ENCODE results near the gene BICDL2. TPM values are rescaled to one million over a fixed set of nuclear protein-coding genes. Genes with fewer than 3 reads are reported as not detected.

The BICDL2 gene
- polyA plus RNA-seq, 3 donors = not detected

DNA sequence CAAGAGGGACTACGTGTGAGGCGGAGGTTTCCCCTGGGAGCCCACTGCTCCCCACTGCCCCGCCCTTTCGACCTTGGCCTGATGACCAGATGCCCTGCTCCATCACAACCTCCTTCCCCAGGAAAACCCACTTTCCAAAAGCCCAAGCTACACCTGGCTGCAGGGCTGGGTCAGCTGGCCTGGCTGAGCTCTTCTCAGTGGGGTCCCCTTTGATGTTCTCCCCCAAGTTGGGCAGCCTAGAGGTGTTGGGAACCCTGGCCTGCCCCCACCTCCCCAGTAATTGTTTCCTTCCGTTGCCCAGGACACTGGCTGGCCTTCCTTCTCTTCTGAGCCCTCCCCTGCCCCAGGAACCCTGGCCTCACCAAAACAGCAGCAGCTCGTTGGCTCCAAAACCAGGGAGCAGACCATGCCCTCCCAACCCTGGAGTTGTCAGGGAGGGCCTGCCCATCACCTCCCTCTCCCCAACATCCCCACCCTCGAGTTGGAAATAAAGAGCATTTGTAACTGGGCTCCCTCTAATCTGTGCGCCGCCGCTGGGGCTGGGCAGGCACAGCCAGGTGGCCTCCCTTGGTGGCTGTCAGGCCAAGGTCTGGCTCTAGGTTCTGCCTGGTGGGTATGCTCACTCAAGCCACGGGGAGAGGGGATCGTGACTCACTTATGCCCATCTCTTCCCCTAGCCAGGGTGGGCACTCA is 22.6 kb downstream of the BICDL2 start:
- H3K27ac Mint-ChIP-seq = no peak overlapping the region
- intact Hi-C loops (cut with micrococcal nuclease) = loop anchor here in 1 of 2 donors (2.0 kb wide), 1 partner anchor 13 kb away; no protein-coding TSS in a partner anchor
- no peaks in the 10 kb centered on the region for H3K36me3 Mint-ChIP-seq
- H3K27me3 Mint-ChIP-seq (ENCODE audit: low read depth in 3 of 3) = peaks cover 43 to 64% (median 49%) of the 10 kb centered on the region in 3 donors
- WGBS (ENCODE audit: insufficient coverage) = 94% methylated on average over 8 of the region's 12 CpGs
- no peak for DNase-seq
- H3K9me3 ChIP-seq (replicated peaks in 1 of 2; ENCODE audit: control insufficient read depth in 1 of 2, insufficient read depth in 1 of 2, low read length in 2 of 2) = no peaks in the 10 kb centered on the region
- peaks cover 12 to 20% of the 10 kb centered on the region in 2 donors for H3K4me1 ChIP-seq (ENCODE audit: control insufficient read depth in 1 of 2, insufficient read depth in 2 of 2, low read length in 2 of 2)
- no peak overlapping the region for H3K27ac ChIP-seq (ENCODE audit: low read depth in 1 of 2, low read length in 2 of 2)
- no peaks in the 10 kb centered on the region for H3K36me3 ChIP-seq (replicated peaks in 1 of 2; ENCODE audit: control insufficient read depth in 1 of 2, insufficient read depth in 2 of 2, low read length in 2 of 2)
- TF ChIP-seq CTCF (IDR thresholded peaks at IDR 0.05) = no peak
- no peak overlapping the region for H2AFZ ChIP-seq (ENCODE audit: insufficient read depth, low read depth, low read length, poor library complexity, severe bottlenecking)
- H3K9ac ChIP-seq (ENCODE audit: insufficient read depth, low read length, poor library complexity, severe bottlenecking) = no peak overlapping the region
- H3K4me1 Mint-ChIP-seq = peaks cover 19% of the 10 kb centered on the region
- peak overlapping the region in 1 of 2 donors; percentile 55 for H3K4me3 Mint-ChIP-seq
- H3K79me2 ChIP-seq (ENCODE audit: insufficient read depth, low read length) = no peaks in the 10 kb centered on the region
- no peak overlapping the region for H3K4me2 ChIP-seq (replicated peaks; ENCODE audit: extremely low read depth, low read length, poor library complexity, severe bottlenecking)
- peaks cover 0 to 50% of the 10 kb centered on the region in 2 donors for H3K27me3 ChIP-seq (ENCODE audit: control insufficient read depth in 2 of 2, insufficient read depth in 2 of 2, low read length in 2 of 2)
- peaks cover 0 to 2% (median 0%) of the 10 kb centered on the region in 7 donors for H3K9me3 Mint-ChIP-seq
- H4K20me1 ChIP-seq (ENCODE audit: insufficient read depth, low read length) = no peaks in the 10 kb centered on the region
- H3K4me3 ChIP-seq (replicated peaks in 1 of 3; ENCODE audit: low read depth in 2 of 3, low read length in 3 of 3) = no peak overlapping the region

- no peak overlapping the region for H3K27ac ChIP-seq (ENCODE audit: low read depth in 1 of 2, low read length in 2 of 2)
- peaks cover 18 to 25% of the 10 kb centered on the region in 2 donors for H3K4me1 ChIP-seq (ENCODE audit: control insufficient read depth in 1 of 2, insufficient read depth in 2 of 2, low read length in 2 of 2)
- no peak overlapping the region for H3K4me3 ChIP-seq (replicated peaks in 1 of 3; ENCODE audit: low read depth in 2 of 3, low read length in 3 of 3)
- H3K36me3 ChIP-seq (replicated peaks in 1 of 2; ENCODE audit: control insufficient read depth in 1 of 2, insufficient read depth in 2 of 2, low read length in 2 of 2) = no peaks in the 10 kb centered on the region
- no peak overlapping the region for H3K4me2 ChIP-seq (replicated peaks; ENCODE audit: extremely low read depth, low read length, poor library complexity, severe bottlenecking)
- no peaks in the 10 kb centered on the region for H3K36me3 Mint-ChIP-seq
- H3K79me2 ChIP-seq (ENCODE audit: insufficient read depth, low read length) = no peaks in the 10 kb centered on the region
- H3K27ac Mint-ChIP-seq = no peak overlapping the region
- no peak overlapping the region for H3K4me3 Mint-ChIP-seq
- no peak overlapping the region for H2AFZ ChIP-seq (ENCODE audit: insufficient read depth, low read depth, low read length, poor library complexity, severe bottlenecking)
- WGBS (ENCODE audit: insufficient coverage) = 93% methylated on average over 27 of the region's 27 CpGs
- TF ChIP-seq CTCF (IDR thresholded peaks at IDR 0.05) = no peak
- H3K9ac ChIP-seq (ENCODE audit: insufficient read depth, low read length, poor library complexity, severe bottlenecking) = no peak overlapping the region
- peaks cover 0 to 2% (median 0%) of the 10 kb centered on the region in 7 donors for H3K9me3 Mint-ChIP-seq
- peaks cover 23% of the 10 kb centered on the region for H3K4me1 Mint-ChIP-seq
- no peak for DNase-seq
- no peaks in the 10 kb centered on the region for H3K9me3 ChIP-seq (replicated peaks in 1 of 2; ENCODE audit: control insufficient read depth in 1 of 2, insufficient read depth in 1 of 2, low read length in 2 of 2)
- H4K20me1 ChIP-seq (ENCODE audit: insufficient read depth, low read length) = no peaks in the 10 kb centered on the region
- intact Hi-C loops (cut with micrococcal nuclease) = no loop called here
- peaks cover 37 to 59% (median 43%) of the 10 kb centered on the region in 3 donors for H3K27me3 Mint-ChIP-seq (ENCODE audit: low read depth in 3 of 3)
- peaks cover 0 to 44% of the 10 kb centered on the region in 2 donors for H3K27me3 ChIP-seq (ENCODE audit: control insufficient read depth in 2 of 2, insufficient read depth in 2 of 2, low read length in 2 of 2)
Measured at GRCh38 chr16:3013491-3013951, 23.2 kb downstream of the BICDL2 start.

Data from CD14-positive monocyte (primary cell).